Activated T-cell treated with anti-CD3 and anti-CD28 coated beads, Interleukin-2, amount 50 U/mL, for 4 hours (primary cell): ENCODE data around the gene SV2C. TPM values are rescaled to one million over a fixed set of nuclear protein-coding genes. Genes with fewer than 3 reads are reported as not detected.
A peak's percentile ranks its signal among the peaks of the same experiment; 100 is the strongest.
"Not testable (repeated sequence)": the region's sequence is repeated elsewhere in the genome, so short reads cannot be mapped to it uniquely, and the experiment has no call there.

Experiments
- ATAC-seq, 2 donors: fragments of 200-7000 bp; cut with Tn5 transposase; one replicate each; pipeline ENCODE4 v1.10.0; 2021
- DNase-seq: peaks from one replicate; pipeline ENCODE4 v3.0.0-alpha.2; 2020
- H3K27me3 Mint-ChIP-seq: one replicate; pipeline ENCODE4 v1.8.0; 2021; ENCODE audit warnings: low read depth, mixed read lengths
- H3K36me3 Mint-ChIP-seq: one replicate; pipeline ENCODE4 v1.8.0; 2022; ENCODE audit warnings: mixed read lengths; ENCODE audit not compliant: insufficient read depth
- H3K4me1 Mint-ChIP-seq: one replicate; pipeline ENCODE4 v1.8.0; 2021; ENCODE audit warnings: low read depth, mixed read lengths
- H3K4me3 Mint-ChIP-seq: one replicate; pipeline ENCODE4 v1.8.0; 2021; ENCODE audit warnings: mild to moderate bottlenecking, moderate library complexity, mixed read lengths
- H3K9me3 Mint-ChIP-seq: one replicate; pipeline ENCODE4 v1.8.0; 2021; ENCODE audit warnings: mixed read lengths
- total RNA-seq, 3 donors: library from RNA; stranded (reverse); gene quantifications; one replicate each; pipeline ENCODE4 v1.2.1, GENCODE V29; 2021

Gene SV2C
- total RNA-seq, 3 donors from 2014 or later: not detected

- peaks cover 22% of the 10 kb centered on the region for H3K4me1 Mint-ChIP-seq
- DNase-seq (no peak), ATAC-seq (no peak)
- H3K4me3 Mint-ChIP-seq: no peak overlapping the region
- no peaks in the 10 kb centered on the region for H3K9me3 Mint-ChIP-seq
- H3K27me3 Mint-ChIP-seq: no peaks in the 10 kb centered on the region
- H3K36me3 Mint-ChIP-seq: no peaks in the 10 kb centered on the region
Measured at GRCh38 chr5:76339919-76340318, 256.7 kb downstream of the SV2C start.

GRCh38 chr5:76341651-76342334 is 258.6 kb downstream of the SV2C start:
- peaks cover 22% of the 10 kb centered on the region for H3K4me1 Mint-ChIP-seq
- DNase-seq (no peak), ATAC-seq (peak in 1 of 2 donors; percentile 37)
- H3K27me3 Mint-ChIP-seq: no peaks in the 10 kb centered on the region
- H3K36me3 Mint-ChIP-seq: no peaks in the 10 kb centered on the region
- H3K4me3 Mint-ChIP-seq: no peak overlapping the region
- H3K9me3 Mint-ChIP-seq: no peaks in the 10 kb centered on the region

- Mint-ChIP-seq H3K36me3 (no peaks in the 10 kb centered on the region), H3K4me3 (no peak overlapping the region), H3K27me3 (no peaks in the 10 kb centered on the region), H3K9me3 (no peaks in the 10 kb centered on the region), H3K4me1 (peaks cover 19% of the 10 kb centered on the region)
- DNase-seq (no peak), ATAC-seq (no peak)
Measured at GRCh38 chr5:76342474-76342873, 259.3 kb downstream of the SV2C start.

- H3K27me3 Mint-ChIP-seq: no peaks in the 10 kb centered on the region
- H3K9me3 Mint-ChIP-seq: no peaks in the 10 kb centered on the region
- DNase-seq: no peak
- H3K36me3 Mint-ChIP-seq: no peaks in the 10 kb centered on the region
- H3K4me3 Mint-ChIP-seq: no peak overlapping the region
- H3K4me1 Mint-ChIP-seq: peaks cover 11% of the 10 kb centered on the region
- ATAC-seq: peak in 1 of 2 donors; percentile 46
Measured at GRCh38 chr5:76345582-76345981, 262.4 kb downstream of the SV2C start.

- Mint-ChIP-seq H3K9me3 (no peaks in the 10 kb centered on the region), H3K4me3 (no peak overlapping the region), H3K27me3 (no peaks in the 10 kb centered on the region), H3K4me1 (no peaks in the 10 kb centered on the region), H3K36me3 (no peaks in the 10 kb centered on the region)
- ATAC-seq (no peak), DNase-seq (no peak)
Measured at GRCh38 chr5:76351176-76351575, 268.0 kb downstream of the SV2C start.

GRCh38 chr5:76351577-76351976 is 268.4 kb downstream of the SV2C start:
- H3K4me3 Mint-ChIP-seq: no peak overlapping the region
- no peaks in the 10 kb centered on the region for H3K4me1 Mint-ChIP-seq
- DNase-seq (no peak), ATAC-seq (no peak)
- H3K27me3 Mint-ChIP-seq: no peaks in the 10 kb centered on the region
- no peaks in the 10 kb centered on the region for H3K36me3 Mint-ChIP-seq
- no peaks in the 10 kb centered on the region for H3K9me3 Mint-ChIP-seq

- Mint-ChIP-seq H3K27me3 (peaks cover 5% of the 10 kb centered on the region), H3K9me3 (no peaks in the 10 kb centered on the region), H3K4me1 (no peaks in the 10 kb centered on the region), H3K4me3 (no peak overlapping the region), H3K36me3 (no peaks in the 10 kb centered on the region)
- ATAC-seq (no peak), DNase-seq (no peak)
Measured at GRCh38 chr5:76356887-76357286, 273.7 kb downstream of the SV2C start.

GRCh38 chr5:76363352-76364225 is 280.4 kb downstream of the SV2C start:
- ATAC-seq (no peak), DNase-seq (no peak)
- Mint-ChIP-seq H3K27me3 (no peaks in the 10 kb centered on the region), H3K4me1 (peaks cover 15% of the 10 kb centered on the region), H3K4me3 (no peak overlapping the region), H3K9me3 (no peaks in the 10 kb centered on the region), H3K36me3 (no peaks in the 10 kb centered on the region)

- no peak for DNase-seq
- Mint-ChIP-seq H3K27me3 (no peaks in the 10 kb centered on the region), H3K9me3 (no peaks in the 10 kb centered on the region), H3K36me3 (no peaks in the 10 kb centered on the region), H3K4me1 (peaks cover 18% of the 10 kb centered on the region), H3K4me3 (no peak overlapping the region)
- ATAC-seq: no peak
Measured at GRCh38 chr5:76364226-76364589, 281.0 kb downstream of the SV2C start.

GRCh38 chr5:76365561-76365960 is 282.4 kb downstream of the SV2C start:
- no peak for DNase-seq
- Mint-ChIP-seq H3K9me3 (no peaks in the 10 kb centered on the region), H3K36me3 (no peaks in the 10 kb centered on the region), H3K4me3 (no peak overlapping the region), H3K4me1 (peaks cover 18% of the 10 kb centered on the region), H3K27me3 (no peaks in the 10 kb centered on the region)
- no peak for ATAC-seq

- DNase-seq (no peak), ATAC-seq (no peak)
- no peak overlapping the region for H3K4me3 Mint-ChIP-seq
- no peaks in the 10 kb centered on the region for H3K27me3 Mint-ChIP-seq
- H3K9me3 Mint-ChIP-seq: no peaks in the 10 kb centered on the region
- peaks cover 18% of the 10 kb centered on the region for H3K4me1 Mint-ChIP-seq
- no peaks in the 10 kb centered on the region for H3K36me3 Mint-ChIP-seq
Measured at GRCh38 chr5:76366596-76366995, 283.4 kb downstream of the SV2C start.

- peak; percentile 95 to 98 for ATAC-seq
- H3K36me3 Mint-ChIP-seq: no peaks in the 10 kb centered on the region
Measured at GRCh38 chr5:76367623-76368371, 284.6 kb downstream of the SV2C start.

GRCh38 chr5:76368941-76369340 is 285.8 kb downstream of the SV2C start:
- Mint-ChIP-seq H3K9me3 (no peaks in the 10 kb centered on the region), H3K27me3 (no peaks in the 10 kb centered on the region), H3K4me3 (no peak overlapping the region), H3K4me1 (peaks cover 16% of the 10 kb centered on the region), H3K36me3 (no peaks in the 10 kb centered on the region)
- ATAC-seq (no peak), DNase-seq (no peak)

More at GRCh38 chr5:76367623-76368371, 284.6 kb downstream of the SV2C start:
- no peak for DNase-seq
- H3K4me1 Mint-ChIP-seq: peaks cover 18% of the 10 kb centered on the region
- H3K4me3 Mint-ChIP-seq: no peak overlapping the region
- no peaks in the 10 kb centered on the region for H3K9me3 Mint-ChIP-seq
- H3K27me3 Mint-ChIP-seq: no peaks in the 10 kb centered on the region

- not testable (repeated sequence) for H3K36me3 Mint-ChIP-seq, H3K9me3 Mint-ChIP-seq, DNase-seq, H3K27me3 Mint-ChIP-seq, ATAC-seq, H3K4me3 Mint-ChIP-seq
- peaks cover 14% of the 10 kb centered on the region for H3K4me1 Mint-ChIP-seq
Measured at GRCh38 chr5:76369668-76370067, 286.5 kb downstream of the SV2C start.
